Trophoblast cell (in vitro differentiated cells and primary cell): Measurements from ENCODE around the gene RAPGEF1.

ENCODE experiments used
- DNase-seq, 2 donors: peaks; one replicate each; pipeline ENCODE4 v3.0.0-alpha.2; 2016
- H2AFZ ChIP-seq: 2 replicates; pipeline ENCODE4 v1.6.1; 2013; ENCODE audit warnings: low read length, moderate library complexity, mild to moderate bottlenecking; ENCODE audit not compliant: insufficient read depth, poor library complexity
- H2AK5ac ChIP-seq: 2 replicates; pipeline ENCODE4 v1.6.1; 2013; ENCODE audit warnings: mild to moderate bottlenecking, low read length
- H2BK120ac ChIP-seq: 2 replicates; pipeline ENCODE4 v1.6.1; 2013; ENCODE audit warnings: low read length, mild to moderate bottlenecking, moderate library complexity; ENCODE audit not compliant: insufficient read depth, poor library complexity
- H2BK12ac ChIP-seq: 2 replicates; pipeline ENCODE4 v1.6.1; 2013; ENCODE audit warnings: mild to moderate bottlenecking, low read length, moderate library complexity
- H2BK5ac ChIP-seq: 2 replicates; pipeline ENCODE4 v1.6.1; 2013; ENCODE audit warnings: low read length, low read depth, moderate library complexity, mild to moderate bottlenecking; ENCODE audit not compliant: poor library complexity
- H3K14ac ChIP-seq: 2 replicates; pipeline ENCODE4 v1.6.1; 2013; ENCODE audit warnings: mild to moderate bottlenecking, low read length
- H3K18ac ChIP-seq: 2 replicates; pipeline ENCODE4 v1.6.1; 2013; ENCODE audit warnings: mild to moderate bottlenecking, low read length
- H3K23ac ChIP-seq: 2 replicates; pipeline ENCODE4 v1.6.1; 2013; ENCODE audit warnings: low read length
- H3K27ac ChIP-seq: 2 replicates; pipeline ENCODE4 v1.5.1; 2013; ENCODE audit warnings: low read depth, mild to moderate bottlenecking, inconsistent platforms, low read length, moderate library complexity
- H3K27me3 ChIP-seq: 2 replicates; pipeline ENCODE4 v1.6.1; 2013; ENCODE audit warnings: inconsistent platforms, mild to moderate bottlenecking, low read length, moderate library complexity; ENCODE audit not compliant: insufficient read depth
- H3K36me3 ChIP-seq, 2 experiments: 1 replicate in 1 of 2; 2 replicates in 1 of 2; pipeline ENCODE4 v1.6.1; 2013; ENCODE audit warnings: low read length in 2 of 2, mild to moderate bottlenecking in 2 of 2, moderate library complexity in 1 of 2; ENCODE audit not compliant: insufficient read depth in 2 of 2, control insufficient read depth in 1 of 2
- H3K4ac ChIP-seq: 2 replicates; pipeline ENCODE4 v1.6.1; 2013; ENCODE audit warnings: low read depth, mild to moderate bottlenecking, low read length, moderate library complexity
- H3K4me1 ChIP-seq, 2 experiments: 1 replicate in 1 of 2; 2 replicates in 1 of 2; pipeline ENCODE4 v1.6.1; 2013; ENCODE audit warnings: low read length in 2 of 2, mild to moderate bottlenecking in 2 of 2, moderate library complexity in 1 of 2; ENCODE audit not compliant: insufficient read depth in 2 of 2, control insufficient read depth in 1 of 2
- H3K4me2 ChIP-seq: 2 replicates; pipeline ENCODE4 v1.6.1; 2013; ENCODE audit warnings: inconsistent platforms, mild to moderate bottlenecking, low read length, moderate library complexity
- H3K4me3 ChIP-seq: 2 replicates; pipeline ENCODE4 v1.5.1; 2013; ENCODE audit warnings: mild to moderate bottlenecking, low read depth, low read length, inconsistent platforms
- H3K79me1 ChIP-seq: one replicate; pipeline ENCODE4 v1.6.1; 2013; ENCODE audit warnings: low read length
- H3K79me2 ChIP-seq: 2 replicates; pipeline ENCODE4 v1.6.1; 2013; ENCODE audit warnings: low read length, mild to moderate bottlenecking; ENCODE audit not compliant: control insufficient read depth, insufficient read depth, poor library complexity
- H3K9ac ChIP-seq: 2 replicates; pipeline ENCODE4 v1.6.1; 2013; ENCODE audit warnings: mild to moderate bottlenecking, low read length
- H3K9me3 ChIP-seq: 2 replicates; pipeline ENCODE4 v1.6.1; 2013; ENCODE audit warnings: low read depth, mild to moderate bottlenecking, control low read depth, inconsistent platforms, low read length; ENCODE audit not compliant: insufficient read depth
- H4K12ac ChIP-seq: 2 replicates; pipeline ENCODE4 v1.6.1; 2013; ENCODE audit warnings: low read depth, mild to moderate bottlenecking, low read length, moderate library complexity
- H4K8ac ChIP-seq: 2 replicates; pipeline ENCODE4 v1.6.1; 2013; ENCODE audit warnings: low read depth, mild to moderate bottlenecking, low read length, moderate library complexity
- H4K91ac ChIP-seq: one replicate; pipeline ENCODE4 v1.6.1; 2013; ENCODE audit warnings: low read depth, mild to moderate bottlenecking, low read length, moderate library complexity
- WGBS: extraction: QIAGEN DNeasy Blood & Tissue Kit; methylation state at CpG from one replicate; pipeline ENCODE4 v1.1.7; 2013; ENCODE audit warnings: missing lambda C conversion rate; ENCODE audit not compliant: insufficient read length, insufficient coverage; ENCODE audit errors: extremely low coverage; 5-methylcytosine and 5-hydroxymethylcytosine counted together

The RAPGEF1 gene

GRCh38 chr9:131697908-131698617, 41.8 kb downstream of the RAPGEF1 start:
- peak overlapping the region; percentile 10 for H4K91ac ChIP-seq
- no peaks in the 10 kb centered on the region for H3K36me3 ChIP-seq

GRCh38 chr9:131697097-131697496, 42.8 kb downstream of the RAPGEF1 start:
- no CpG with 5 or more reads among the region's 6 CpGs for WGBS
- Histone ChIP-seq H3K14ac (no peak overlapping the region), H3K36me3 (no peaks in the 10 kb centered on the region), H4K12ac (no peak overlapping the region), H3K9ac (no peak overlapping the region), H3K79me1 (peaks cover 7% of the 10 kb centered on the region), H2BK5ac (no peak overlapping the region), H3K9me3 (no peaks in the 10 kb centered on the region), H4K91ac (no peak overlapping the region), H3K23ac (no peak overlapping the region), H3K4me1 (peaks cover 16 to 23% of the 10 kb centered on the region in 2 experiments), H3K27ac (no peak overlapping the region), H3K27me3 (no peaks in the 10 kb centered on the region), H3K4me2 (no peak overlapping the region), H2AFZ (no peak overlapping the region), H2BK12ac (no peak overlapping the region), H2AK5ac (no peak overlapping the region), H3K4me3 (no peak overlapping the region), H3K4ac (peak overlapping the region; percentile 34), H2BK120ac (no peak overlapping the region), H3K18ac (no peak overlapping the region), H4K8ac (no peak overlapping the region), H3K79me2 (peaks cover 14% of the 10 kb centered on the region)
- DNase-seq = no peak

More at GRCh38 chr9:131697908-131698617, 41.8 kb downstream of the RAPGEF1 start:
- peaks cover 7% of the 10 kb centered on the region for H3K79me1 ChIP-seq
- H3K23ac ChIP-seq = no peak overlapping the region
- H2BK5ac ChIP-seq = no peak overlapping the region
- H3K4me3 ChIP-seq = no peak overlapping the region
- no peak overlapping the region for H4K8ac ChIP-seq
- peaks cover 9% of the 10 kb centered on the region for H3K79me2 ChIP-seq
- no peak overlapping the region for H3K4me2 ChIP-seq
- H3K9ac ChIP-seq = no peak overlapping the region
- no peak overlapping the region for H2AFZ ChIP-seq
- peaks cover 16 to 23% of the 10 kb centered on the region in 2 experiments for H3K4me1 ChIP-seq
- H3K18ac ChIP-seq = no peak overlapping the region
- peak overlapping the region; percentile 7 for H3K4ac ChIP-seq
- no peak overlapping the region for H2BK12ac ChIP-seq
- WGBS = no CpG with 5 or more reads among the region's 5 CpGs
- no peak overlapping the region for H4K12ac ChIP-seq
- H2BK120ac ChIP-seq = no peak overlapping the region
- H3K27ac ChIP-seq = no peak overlapping the region
- H3K27me3 ChIP-seq = no peaks in the 10 kb centered on the region
- no peaks in the 10 kb centered on the region for H3K9me3 ChIP-seq
- no peak overlapping the region for H2AK5ac ChIP-seq
- no peak overlapping the region for H3K14ac ChIP-seq
- DNase-seq = peak in 1 of 2 donors; percentile 50

GRCh38 chr9:131695836-131696460, 43.9 kb downstream of the RAPGEF1 start:
- H3K23ac ChIP-seq = no peak overlapping the region
- no peak overlapping the region for H3K4me2 ChIP-seq
- H3K79me2 ChIP-seq = peaks cover 14% of the 10 kb centered on the region
- no peaks in the 10 kb centered on the region for H3K9me3 ChIP-seq
- no CpG with 5 or more reads among the region's 6 CpGs for WGBS
- no peak overlapping the region for H4K12ac ChIP-seq
- H4K8ac ChIP-seq = no peak overlapping the region
- H3K79me1 ChIP-seq = peaks cover 7% of the 10 kb centered on the region
- no peak overlapping the region for H3K27ac ChIP-seq
- no peak overlapping the region for H2BK12ac ChIP-seq
- peaks cover 16 to 23% of the 10 kb centered on the region in 2 experiments for H3K4me1 ChIP-seq
- no peaks in the 10 kb centered on the region for H3K36me3 ChIP-seq
- H2AK5ac ChIP-seq = no peak overlapping the region
- no peak for DNase-seq
- no peaks in the 10 kb centered on the region for H3K27me3 ChIP-seq
- H2BK120ac ChIP-seq = no peak overlapping the region
- H2BK5ac ChIP-seq = no peak overlapping the region
- peak overlapping the region; percentile 2 for H4K91ac ChIP-seq
- peak overlapping the region; percentile 3 for H3K4ac ChIP-seq
- H3K14ac ChIP-seq = no peak overlapping the region
- no peak overlapping the region for H3K4me3 ChIP-seq
- peak overlapping the region; percentile 48 for H3K9ac ChIP-seq
- no peak overlapping the region for H3K18ac ChIP-seq
- no peak overlapping the region for H2AFZ ChIP-seq

- Histone ChIP-seq H2BK12ac (no peak overlapping the region), H2BK120ac (no peak overlapping the region), H3K79me1 (peaks cover 7% of the 10 kb centered on the region), H3K4me1 (peaks cover 16 to 23% of the 10 kb centered on the region in 2 experiments), H3K4me2 (no peak overlapping the region), H3K9me3 (no peaks in the 10 kb centered on the region), H4K12ac (no peak overlapping the region), H4K91ac (no peak overlapping the region), H2AFZ (no peak overlapping the region), H3K27me3 (no peaks in the 10 kb centered on the region), H3K27ac (no peak overlapping the region), H4K8ac (no peak overlapping the region), H2BK5ac (no peak overlapping the region), H3K9ac (no peak overlapping the region), H3K79me2 (peaks cover 16% of the 10 kb centered on the region), H3K23ac (no peak overlapping the region), H3K4me3 (no peak overlapping the region), H3K14ac (peak overlapping the region; percentile 11), H3K36me3 (no peaks in the 10 kb centered on the region), H3K4ac (peak overlapping the region; percentile 49), H3K18ac (peak overlapping the region; percentile 16), H2AK5ac (no peak overlapping the region)
- no CpG with 5 or more reads among the region's 5 CpGs for WGBS
- DNase-seq = no peak
Observed at GRCh38 chr9:131695366-131695765, 44.5 kb downstream of the RAPGEF1 start.
